GM19468 (cell line): Measurements from ENCODE around the gene DELE1.

Source experiments
- ATAC-seq: cut with Tn5 transposase; IDR thresholded peaks from one replicate; pipeline ENCODE4 v1.9.1; 2021; ENCODE audit warnings: mild to moderate bottlenecking, moderate library complexity, moderate number of reproducible peaks; ENCODE audit not compliant: unreplicated experiment; ENCODE audit errors: extremely low read depth

The DELE1 gene

GRCh38 chr5:141976176-141976575 lies 52.5 kb downstream of the DELE1 start:
- ATAC-seq, result no peak

DNA sequence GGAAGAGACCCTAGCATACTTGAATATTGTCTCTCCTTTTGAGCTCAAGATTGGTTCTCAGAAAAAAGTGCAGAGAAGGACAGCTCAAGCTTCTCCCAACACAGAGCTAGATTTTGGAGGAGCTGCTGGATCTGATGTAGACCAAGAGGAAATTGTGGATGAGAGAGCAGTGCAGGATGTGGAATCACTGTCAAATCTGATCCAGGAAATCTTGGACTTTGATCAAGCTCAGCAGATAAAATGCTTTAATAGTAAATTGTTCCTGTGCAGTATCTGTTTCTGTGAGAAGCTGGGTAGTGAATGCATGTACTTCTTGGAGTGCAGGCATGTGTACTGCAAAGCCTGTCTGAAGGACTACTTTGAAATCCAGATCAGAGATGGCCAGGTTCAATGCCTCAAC lies 54.7 kb downstream of the DELE1 start:
- ATAC-seq, result no peak

- ATAC-seq, result no peak
These were observed 59.0 kb downstream of the DELE1 start for GRCh38 chr5:141982626-141983025.

DNA sequence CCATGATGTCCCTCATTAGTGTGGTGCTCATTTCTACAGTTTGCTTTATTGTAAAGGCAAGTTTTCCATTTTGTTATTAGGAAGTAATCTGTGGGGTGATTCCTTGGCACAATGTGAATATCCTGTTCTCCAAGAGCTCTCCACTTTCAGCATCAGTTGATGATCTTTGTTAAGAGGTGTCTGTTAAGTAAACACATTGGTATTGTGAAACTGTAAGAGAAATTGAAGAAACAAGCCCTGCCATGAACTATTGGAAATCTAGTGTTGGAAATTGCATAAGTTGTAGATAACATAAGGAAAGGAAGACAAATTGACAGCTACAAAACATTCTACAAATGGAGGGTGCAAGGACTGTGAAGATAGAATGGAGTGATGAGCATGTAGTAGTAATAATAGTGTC lies 62.4 kb downstream of the DELE1 start:
- ATAC-seq, result no peak

DNA sequence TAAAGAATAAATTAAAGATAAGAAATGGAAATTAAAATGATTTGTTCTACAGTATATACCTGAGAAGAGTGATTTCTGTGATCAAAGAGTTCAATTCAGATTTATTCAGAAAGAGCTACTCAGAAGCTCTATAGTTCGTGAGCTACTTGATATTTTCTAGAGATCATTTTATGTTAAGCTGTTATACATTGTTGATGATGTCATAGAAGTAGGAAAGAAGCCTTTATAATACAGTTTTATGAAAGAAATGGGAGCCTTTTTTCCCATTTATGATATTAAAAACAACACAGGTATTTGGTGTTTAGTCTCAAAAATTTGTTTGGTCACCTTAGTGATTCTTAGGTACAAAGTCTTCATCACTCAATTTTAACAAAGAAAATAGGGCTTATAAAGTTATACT lies 66.0 kb downstream of the DELE1 start:
- ATAC-seq, result no peak
